ENCODE results near the gene CNTNAP2. TPM values are rescaled to one million over a fixed set of nuclear protein-coding genes. Genes with fewer than 3 reads are reported as not detected.

Gene CNTNAP2
- total RNA-seq, 1 donor from 2014 or later: 0.59 TPM

- H3K27ac ChIP-seq: no peak overlapping the region
- no peaks in the 10 kb centered on the region for H3K4me1 ChIP-seq
- TF ChIP-seq, protein P1, sequence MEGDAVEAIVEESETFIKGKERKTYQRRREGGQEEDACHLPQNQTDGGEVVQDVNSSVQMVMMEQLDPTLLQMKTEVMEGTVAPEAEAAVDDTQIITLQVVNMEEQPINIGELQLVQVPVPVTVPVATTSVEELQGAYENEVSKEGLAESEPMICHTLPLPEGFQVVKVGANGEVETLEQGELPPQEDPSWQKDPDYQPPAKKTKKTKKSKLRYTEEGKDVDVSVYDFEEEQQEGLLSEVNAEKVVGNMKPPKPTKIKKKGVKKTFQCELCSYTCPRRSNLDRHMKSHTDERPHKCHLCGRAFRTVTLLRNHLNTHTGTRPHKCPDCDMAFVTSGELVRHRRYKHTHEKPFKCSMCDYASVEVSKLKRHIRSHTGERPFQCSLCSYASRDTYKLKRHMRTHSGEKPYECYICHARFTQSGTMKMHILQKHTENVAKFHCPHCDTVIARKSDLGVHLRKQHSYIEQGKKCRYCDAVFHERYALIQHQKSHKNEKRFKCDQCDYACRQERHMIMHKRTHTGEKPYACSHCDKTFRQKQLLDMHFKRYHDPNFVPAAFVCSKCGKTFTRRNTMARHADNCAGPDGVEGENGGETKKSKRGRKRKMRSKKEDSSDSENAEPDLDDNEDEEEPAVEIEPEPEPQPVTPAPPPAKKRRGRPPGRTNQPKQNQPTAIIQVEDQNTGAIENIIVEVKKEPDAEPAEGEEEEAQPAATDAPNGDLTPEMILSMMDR (IDR thresholded peaks at IDR 0.05): no peak
- no peak overlapping the region for H3K4me3 ChIP-seq
- DNase-seq (no peak), ATAC-seq (no peak)
- intact Hi-C loops (cut with DNase I): no loop called here
- no peaks in the 10 kb centered on the region for H3K36me3 ChIP-seq
- H3K27me3 ChIP-seq (ENCODE audit: low read depth): no peaks in the 10 kb centered on the region
- H3K9me3 ChIP-seq: no peaks in the 10 kb centered on the region
Measured at GRCh38 chr7:146960773-146961391, 844.3 kb downstream of the CNTNAP2 start.

DNA sequence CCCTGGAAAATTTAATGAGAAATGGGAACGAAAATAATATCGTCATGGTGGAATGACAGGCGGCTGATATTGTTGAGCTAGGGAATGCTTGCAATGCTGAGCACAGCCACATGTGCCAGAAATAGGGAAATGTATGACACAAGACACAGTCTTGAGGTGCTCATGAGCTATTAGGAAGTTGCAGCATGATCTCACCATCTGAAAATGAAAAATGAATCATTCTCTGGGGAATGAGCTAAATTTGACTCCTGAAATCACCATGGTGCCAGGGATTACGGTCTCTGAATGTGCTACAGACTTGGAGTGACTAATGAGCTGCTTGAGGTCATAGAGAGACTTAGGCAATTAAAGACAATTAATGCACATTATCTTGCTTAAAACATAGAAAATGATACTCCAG lies 845.0 kb downstream of the CNTNAP2 start:
- Histone ChIP-seq H3K36me3 (no peaks in the 10 kb centered on the region), H3K4me1 (no peaks in the 10 kb centered on the region), H3K27me3 (ENCODE audit: low read depth) (no peaks in the 10 kb centered on the region), H3K4me3 (no peak overlapping the region), H3K9me3 (no peaks in the 10 kb centered on the region), H3K27ac (no peak overlapping the region)
- TF ChIP-seq, protein P1 (IDR thresholded peaks at IDR 0.05): no peak
- no peak for DNase-seq
- ATAC-seq: no peak
- intact Hi-C loops (cut with DNase I): no loop called here

GRCh38 chr7:146966274-146966673 lies 849.7 kb downstream of the CNTNAP2 start:
- intact Hi-C loops (cut with DNase I): no loop called here
- Histone ChIP-seq H3K9me3 (no peaks in the 10 kb centered on the region), H3K4me3 (no peak overlapping the region), H3K36me3 (no peaks in the 10 kb centered on the region), H3K27me3 (ENCODE audit: low read depth) (no peaks in the 10 kb centered on the region), H3K4me1 (no peaks in the 10 kb centered on the region), H3K27ac (no peak overlapping the region)
- DNase-seq (no peak), ATAC-seq (no peak)
- TF ChIP-seq, protein P1 (IDR thresholded peaks at IDR 0.05): no peak

GRCh38 chr7:146982482-146982881 lies 865.9 kb downstream of the CNTNAP2 start:
- TF ChIP-seq, protein P1 (IDR thresholded peaks at IDR 0.05): no peak
- intact Hi-C loops (cut with DNase I): no loop called here

DNA sequence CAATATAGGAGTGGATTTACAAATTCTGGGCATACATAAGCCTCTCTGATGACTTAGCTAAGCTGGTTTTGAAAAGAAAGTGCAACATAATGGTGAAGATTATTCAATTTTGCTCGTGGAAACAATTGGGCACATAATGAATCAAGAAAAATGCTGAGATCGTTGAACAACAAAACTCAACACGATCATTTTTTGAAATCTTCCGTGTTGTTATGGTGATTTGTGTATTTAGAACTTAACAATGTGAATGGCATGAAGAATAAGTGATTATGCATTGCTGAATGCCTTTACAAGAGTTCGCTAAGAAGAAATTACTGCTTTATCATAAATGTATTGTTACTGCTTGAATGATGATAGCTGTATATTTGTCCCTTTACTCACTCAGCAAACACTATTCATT lies 875.0 kb downstream of the CNTNAP2 start:
- Histone ChIP-seq H3K9me3 (no peaks in the 10 kb centered on the region), H3K27me3 (ENCODE audit: low read depth) (no peaks in the 10 kb centered on the region), H3K27ac (no peak overlapping the region), H3K36me3 (no peaks in the 10 kb centered on the region), H3K4me1 (no peaks in the 10 kb centered on the region), H3K4me3 (no peak overlapping the region)
- TF ChIP-seq, protein P1 (IDR thresholded peaks at IDR 0.05): no peak
- DNase-seq: no peak
- no peak for ATAC-seq
- intact Hi-C loops (cut with DNase I): no loop called here

More at GRCh38 chr7:146982482-146982881, 865.9 kb downstream of the CNTNAP2 start:
- ATAC-seq (no peak), DNase-seq (no peak)
- Histone ChIP-seq H3K27me3 (ENCODE audit: low read depth) (no peaks in the 10 kb centered on the region), H3K4me3 (no peak overlapping the region), H3K9me3 (no peaks in the 10 kb centered on the region), H3K4me1 (no peaks in the 10 kb centered on the region), H3K36me3 (no peaks in the 10 kb centered on the region), H3K27ac (no peak overlapping the region)

All from lower lobe of right lung (tissue), 2 donors.